HG03060 (cell line): ENCODE results near the gene CDK14.
"Not testable (repeated sequence)": the region's sequence is repeated elsewhere in the genome, so short reads cannot be mapped to it uniquely, and the experiment has no call there.

Experiments used
- ATAC-seq: cut with Tn5 transposase; IDR thresholded peaks from one replicate; pipeline ENCODE4 v1.9.1; 2021; ENCODE audit warnings: low read depth, moderate number of reproducible peaks; ENCODE audit not compliant: unreplicated experiment

CDK14 gene

DNA sequence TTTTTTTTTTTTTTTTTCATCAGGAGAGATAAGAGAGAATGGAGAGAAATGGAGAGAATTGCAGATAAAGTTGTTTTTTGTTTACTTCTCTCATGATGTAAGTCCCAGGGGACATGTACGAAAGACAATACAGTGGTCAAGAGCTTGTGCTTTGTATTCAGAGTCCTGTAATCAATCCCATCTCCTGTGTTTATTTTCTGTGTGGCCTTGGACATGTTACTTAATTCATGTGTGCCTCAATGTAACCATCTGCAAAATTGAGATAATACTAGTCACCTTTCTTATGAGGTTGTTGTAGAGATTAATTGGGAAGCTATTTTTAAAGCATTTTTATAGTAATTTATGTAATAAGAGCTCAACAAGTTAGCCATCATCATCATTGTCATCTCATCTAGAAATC lies 117.5 kb downstream of the CDK14 start:
- no peak for ATAC-seq

DNA sequence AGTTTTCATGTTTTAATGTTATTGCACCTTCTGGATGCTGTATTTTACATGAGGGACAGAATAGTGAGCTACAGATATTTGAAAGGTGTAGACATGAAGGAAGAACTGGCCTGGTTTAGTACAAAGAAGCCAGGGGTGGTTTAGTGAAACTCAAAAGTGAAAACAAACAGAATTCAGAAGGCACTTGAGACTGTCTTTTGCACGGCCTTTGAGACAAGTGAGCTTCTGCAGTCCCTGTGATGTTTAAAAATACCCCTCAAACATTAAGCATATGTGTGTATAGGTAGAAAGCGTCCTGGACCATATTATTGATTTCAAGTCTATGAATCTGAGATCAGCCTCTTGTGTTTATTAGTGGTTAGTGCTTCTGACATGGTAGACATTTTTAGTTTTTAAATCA lies 118.9 kb downstream of the CDK14 start:
- no peak for ATAC-seq

GRCh38 chr7:90717296-90718060 lies 121.4 kb downstream of the CDK14 start:
- ATAC-seq: no peak

DNA sequence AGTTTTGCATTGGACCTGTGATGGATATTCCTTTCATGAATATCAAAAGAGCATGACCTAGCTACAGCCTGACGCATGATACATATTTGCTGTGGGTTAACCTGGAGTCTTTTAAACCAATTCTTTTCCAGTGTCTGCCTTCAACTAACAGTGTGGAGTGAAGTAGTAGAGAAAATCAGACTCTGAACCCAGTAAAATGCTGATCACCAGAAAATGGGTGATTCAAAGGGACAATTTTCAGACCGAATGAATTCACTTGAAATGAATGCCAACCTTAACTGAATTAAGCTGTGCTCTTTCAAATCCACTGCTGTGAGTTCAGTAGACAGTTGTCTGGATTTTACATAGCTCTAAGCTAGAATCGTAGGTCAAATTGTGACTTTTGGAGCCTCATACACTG lies 123.0 kb downstream of the CDK14 start:
- ATAC-seq: no peak

DNA sequence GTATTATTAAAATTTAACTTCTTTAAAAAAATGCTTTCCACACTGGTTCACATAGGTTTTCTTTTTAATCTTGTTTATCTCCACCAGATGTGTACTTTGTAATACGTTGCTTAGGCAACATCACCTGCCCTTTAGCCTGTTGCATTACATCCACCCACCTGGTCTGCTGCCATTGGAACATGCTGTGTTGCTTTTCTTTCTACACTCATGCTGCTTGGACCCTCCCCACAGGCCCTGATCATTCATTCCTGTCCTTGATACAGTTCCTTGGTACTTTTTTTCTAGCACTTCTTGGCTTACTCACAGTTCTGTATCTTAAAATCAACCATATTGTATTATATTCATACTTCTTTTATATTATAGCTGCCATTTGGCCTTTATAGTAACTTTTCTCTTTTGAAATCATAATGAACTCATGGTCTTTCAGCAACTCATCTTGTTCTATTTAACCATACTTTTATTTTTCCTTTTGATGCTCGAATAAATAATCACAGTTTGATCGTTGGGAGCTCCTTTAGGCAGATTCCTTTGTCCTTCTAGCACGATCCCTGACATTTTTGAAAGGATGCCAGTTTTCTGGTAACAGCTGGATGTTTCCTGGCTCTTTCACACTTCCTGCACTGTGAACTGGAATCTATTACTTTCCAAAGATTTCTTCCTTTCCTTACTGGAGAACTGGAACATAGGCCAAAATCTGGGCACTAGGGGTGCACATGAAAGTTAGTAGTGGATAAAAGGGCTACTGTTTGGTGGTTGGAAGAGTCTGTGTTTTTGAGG lies 125.1 kb downstream of the CDK14 start:
- ATAC-seq: no peak

DNA sequence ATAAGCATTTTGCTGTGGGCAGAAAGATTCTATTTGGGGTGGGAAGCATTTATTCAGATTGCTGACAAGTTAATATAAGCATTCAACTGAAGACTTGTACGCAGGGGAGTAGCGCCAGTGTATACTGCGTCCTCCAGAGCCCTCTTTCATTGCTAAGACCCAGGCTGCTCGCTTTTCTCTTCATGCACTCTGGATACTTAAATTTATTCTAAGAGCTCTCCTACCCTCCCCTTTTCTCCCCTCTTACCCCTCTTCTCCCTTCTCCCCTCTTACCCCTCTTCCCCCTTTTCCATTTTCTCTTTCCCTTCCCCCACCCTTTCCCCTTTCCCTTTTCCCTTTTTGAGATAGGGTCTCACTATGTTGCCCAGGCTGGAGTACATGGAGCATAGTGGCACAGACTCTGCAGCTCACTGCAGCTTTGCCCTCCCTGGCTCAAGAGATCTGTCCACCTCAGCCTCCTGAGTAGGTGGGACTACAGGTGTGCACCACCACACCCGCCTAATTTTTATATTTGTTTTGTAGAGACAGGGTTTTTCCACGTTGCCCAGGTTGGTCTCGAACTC lies 125.8 kb downstream of the CDK14 start:
- no peak for ATAC-seq

DNA sequence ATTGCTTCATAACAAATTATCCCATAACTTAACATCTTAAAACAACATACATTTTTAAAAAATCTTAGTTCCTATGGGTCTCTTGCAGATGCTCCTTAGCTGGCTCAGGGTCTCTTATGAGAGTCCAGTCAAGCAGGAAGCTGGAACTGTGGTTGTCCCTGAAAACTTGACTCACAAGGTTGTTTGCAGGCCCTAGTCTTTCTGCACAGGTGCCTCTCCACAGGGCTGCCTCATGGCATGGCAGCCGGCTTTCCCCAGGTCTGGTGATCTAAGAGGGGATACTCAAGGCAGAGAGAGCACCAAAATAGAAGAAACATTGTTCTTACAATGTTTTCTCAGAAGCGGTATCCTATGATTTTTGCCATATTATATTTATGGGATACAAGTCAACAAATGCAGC lies 127.1 kb downstream of the CDK14 start:
- no peak for ATAC-seq

DNA sequence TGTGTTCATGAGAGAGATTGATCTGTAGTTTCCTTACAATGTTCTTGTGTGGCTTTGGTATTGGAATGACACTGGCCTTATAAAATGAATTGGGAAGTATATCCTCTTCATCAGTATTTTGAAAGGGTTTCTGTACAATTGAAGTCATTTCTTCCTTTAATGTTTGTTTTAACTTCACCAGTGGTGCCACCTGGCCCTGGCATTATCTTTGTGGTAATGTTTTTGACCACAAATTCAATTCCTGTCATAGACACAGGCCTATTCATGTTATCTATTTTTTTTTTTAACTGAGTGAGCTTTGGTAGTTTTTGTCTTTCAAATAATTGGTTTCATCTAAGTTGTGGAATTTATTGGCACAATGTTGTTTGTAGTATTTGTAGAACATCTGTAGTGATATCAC lies 127.7 kb downstream of the CDK14 start:
- ATAC-seq: no peak

DNA sequence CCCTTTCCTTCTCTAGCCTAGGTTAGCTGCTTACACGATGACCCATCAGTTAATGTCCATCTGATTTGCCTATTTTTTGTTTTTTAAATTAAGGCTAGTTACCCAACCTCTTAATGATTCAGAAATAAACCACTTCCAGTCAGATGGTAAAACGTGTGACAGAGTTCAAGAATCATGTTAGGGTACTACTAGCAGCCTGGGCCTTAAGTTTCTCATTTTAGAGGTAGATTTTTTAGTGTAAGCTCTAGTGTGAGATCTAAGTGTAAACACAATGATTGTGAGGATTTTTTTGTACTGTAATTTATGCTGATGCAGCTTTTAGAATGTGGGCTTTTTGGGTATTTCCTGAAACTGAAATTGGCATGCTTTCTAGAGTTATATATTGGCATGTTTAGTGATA lies 130.0 kb downstream of the CDK14 start:
- no peak for ATAC-seq

DNA sequence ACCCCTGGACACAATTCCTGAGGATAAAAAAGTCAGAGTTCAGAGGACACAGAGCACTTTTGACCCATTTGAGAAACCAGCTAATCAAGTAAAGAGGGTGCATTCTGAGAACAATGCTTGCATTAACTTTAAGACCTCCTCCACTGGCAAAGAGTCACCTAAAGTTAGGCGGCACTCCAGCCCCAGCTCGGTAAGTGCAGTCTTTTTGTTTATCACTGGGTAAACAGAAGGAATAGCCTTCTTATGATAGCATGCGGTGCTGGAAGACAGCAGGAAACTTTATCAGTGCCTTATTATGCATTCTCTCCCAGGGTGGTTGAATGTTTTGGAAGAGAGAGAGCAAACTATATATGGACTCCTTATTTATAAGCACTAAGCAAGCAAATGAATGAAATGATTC lies 130.5 kb downstream of the CDK14 start:
- no peak for ATAC-seq

- no peak for ATAC-seq
These were observed 131.3 kb downstream of the CDK14 start for GRCh38 chr7:90727412-90727811.

DNA sequence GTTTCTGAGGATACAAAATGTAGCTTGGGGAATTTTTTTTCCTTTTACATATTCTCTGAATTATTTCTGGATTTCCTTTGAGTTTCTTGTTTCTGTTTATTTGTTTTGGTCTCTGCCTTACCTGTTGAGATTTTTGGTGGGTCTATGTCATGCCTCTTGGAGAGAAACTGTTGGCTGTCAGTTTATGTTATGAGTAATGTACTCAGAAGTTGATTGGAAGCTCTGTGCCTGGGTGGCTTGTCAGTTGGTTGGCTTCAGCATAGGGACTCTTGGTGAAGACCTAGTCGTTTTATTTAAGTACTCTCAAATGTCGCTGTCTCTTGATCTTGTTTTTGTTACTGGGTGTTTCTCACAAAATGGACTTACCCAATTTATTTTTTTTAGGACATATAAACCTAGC lies 132.4 kb downstream of the CDK14 start:
- peak; percentile 71 for ATAC-seq

GRCh38 chr7:90735611-90736280 lies 139.6 kb downstream of the CDK14 start:
- ATAC-seq: not testable (repeated sequence)

DNA sequence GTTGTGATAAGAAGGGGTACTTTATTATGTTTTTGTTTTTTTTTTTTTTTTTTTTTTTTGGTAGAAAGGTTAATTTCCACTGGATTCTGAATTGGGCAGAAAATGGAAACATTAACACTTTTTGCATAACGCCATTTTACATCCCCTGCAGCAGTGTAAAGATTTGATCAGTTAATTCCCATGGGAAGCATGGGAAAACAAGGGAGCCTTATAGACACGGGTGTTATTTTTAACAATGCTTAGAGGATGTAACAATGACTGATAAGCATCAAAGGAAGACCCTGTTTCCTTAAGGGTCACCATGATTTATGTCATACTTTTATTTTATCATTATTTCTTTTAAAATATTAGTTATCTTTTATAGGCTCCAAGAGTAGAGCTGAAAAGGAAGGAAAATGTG lies 140.2 kb downstream of the CDK14 start:
- no peak for ATAC-seq

DNA sequence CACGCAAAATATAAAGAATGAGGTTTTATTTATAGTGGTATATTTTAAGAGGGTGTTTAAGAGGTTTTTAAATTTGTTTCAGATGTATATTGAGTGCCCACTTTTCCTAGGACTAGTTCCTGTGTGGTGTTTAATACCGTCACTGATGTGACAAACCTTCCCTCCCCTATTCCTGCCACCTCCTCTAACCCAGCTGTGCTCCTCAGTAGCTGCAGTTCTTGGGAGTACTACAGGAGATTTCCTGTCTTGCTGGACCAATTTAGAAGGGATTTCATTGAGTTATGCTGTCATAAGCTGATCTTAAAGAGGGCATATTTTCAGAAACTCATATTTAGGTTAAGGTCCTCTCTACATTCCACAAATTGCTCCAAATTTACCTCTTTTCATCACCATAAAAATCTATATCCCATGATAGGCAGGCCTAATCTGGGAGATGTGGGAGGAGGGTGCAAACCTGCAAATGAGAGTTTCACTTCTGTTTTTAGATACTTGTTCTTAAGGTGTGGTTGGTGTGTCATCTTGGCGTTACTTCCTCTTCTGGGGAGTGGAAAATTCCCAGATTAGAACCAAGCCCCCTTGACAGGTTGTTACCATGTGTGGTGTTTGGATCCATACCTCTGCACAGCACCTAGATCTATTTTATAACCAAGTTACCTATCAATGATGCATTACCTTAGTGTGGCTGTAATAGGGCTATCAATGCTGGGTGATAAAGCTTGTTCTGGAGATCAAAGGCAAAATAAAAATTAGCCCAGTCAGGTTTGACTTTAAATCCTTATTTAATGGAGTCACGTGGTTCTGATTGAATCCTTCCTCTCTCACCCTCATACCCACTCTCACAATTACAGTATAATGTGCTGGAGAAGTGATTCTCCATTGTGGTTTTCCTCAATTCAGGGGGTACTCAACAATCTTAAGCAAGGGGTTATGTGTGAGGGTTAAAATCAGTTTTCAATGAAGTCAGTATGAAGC lies 141.1 kb downstream of the CDK14 start:
- peak; percentile 96 for ATAC-seq

- no peak for ATAC-seq
These were observed 142.1 kb downstream of the CDK14 start for GRCh38 chr7:90738249-90738648.

DNA sequence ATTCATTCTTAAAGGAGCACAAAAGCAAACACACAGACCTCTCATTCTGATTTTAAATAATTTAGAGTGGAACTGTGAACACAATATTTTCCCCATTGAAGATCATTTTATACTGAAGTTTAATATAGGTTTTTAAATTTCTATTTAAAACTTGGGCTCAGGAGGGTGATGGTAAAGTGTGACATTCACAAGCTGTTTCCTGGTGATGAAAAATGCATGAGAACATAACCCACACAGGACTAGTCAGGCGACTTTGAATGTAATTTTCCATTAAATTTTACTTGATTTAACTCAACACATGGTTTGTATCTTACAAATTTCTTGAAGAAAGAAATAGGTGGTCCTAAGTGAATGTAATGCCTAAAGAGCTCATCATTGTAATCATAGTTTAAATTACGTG lies 143.6 kb downstream of the CDK14 start:
- ATAC-seq: no peak

DNA sequence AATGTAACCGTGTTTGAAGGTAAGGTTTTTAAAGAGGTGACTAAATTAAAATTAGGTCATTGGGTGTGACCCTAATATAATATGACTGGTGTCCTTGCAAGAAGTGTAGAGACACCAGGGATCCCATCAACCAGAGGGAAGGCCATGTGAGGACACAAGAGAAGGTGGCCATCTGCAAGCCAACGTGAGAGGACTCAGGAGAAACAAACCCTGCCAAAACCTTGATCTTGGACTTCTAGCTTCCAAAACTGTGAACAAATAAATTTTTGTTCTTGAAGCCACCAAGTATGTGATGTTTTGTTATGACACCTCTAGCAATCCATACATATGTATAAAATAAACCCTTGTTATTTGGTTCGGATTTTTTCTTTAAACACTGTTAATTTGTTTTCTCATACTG lies 144.3 kb downstream of the CDK14 start:
- no peak for ATAC-seq

- no peak for ATAC-seq
These were observed 147.5 kb downstream of the CDK14 start for GRCh38 chr7:90743626-90744025.

DNA sequence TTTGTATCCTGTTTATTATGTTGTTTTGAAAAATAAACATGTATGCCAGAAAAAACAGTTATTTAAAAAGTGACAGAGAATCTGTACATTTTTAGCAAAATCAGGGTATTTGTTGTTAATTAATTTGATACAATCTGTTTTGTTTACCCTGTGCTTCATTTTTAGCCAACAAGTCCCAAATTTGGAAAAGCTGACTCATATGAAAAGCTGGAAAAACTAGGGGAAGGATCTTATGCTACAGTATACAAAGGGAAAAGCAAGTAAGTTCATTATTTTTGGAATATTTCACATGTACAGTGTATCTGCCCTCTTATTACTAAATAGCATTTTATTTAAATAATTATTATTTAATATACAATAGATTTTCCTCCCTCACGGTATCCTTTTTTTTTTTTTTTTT lies 151.4 kb downstream of the CDK14 start:
- no peak for ATAC-seq
